ENCODE data around the gene STK31. TPM values are rescaled to one million over a fixed set of nuclear protein-coding genes. Genes with fewer than 3 reads are reported as not detected.

STK31 gene, protein sequence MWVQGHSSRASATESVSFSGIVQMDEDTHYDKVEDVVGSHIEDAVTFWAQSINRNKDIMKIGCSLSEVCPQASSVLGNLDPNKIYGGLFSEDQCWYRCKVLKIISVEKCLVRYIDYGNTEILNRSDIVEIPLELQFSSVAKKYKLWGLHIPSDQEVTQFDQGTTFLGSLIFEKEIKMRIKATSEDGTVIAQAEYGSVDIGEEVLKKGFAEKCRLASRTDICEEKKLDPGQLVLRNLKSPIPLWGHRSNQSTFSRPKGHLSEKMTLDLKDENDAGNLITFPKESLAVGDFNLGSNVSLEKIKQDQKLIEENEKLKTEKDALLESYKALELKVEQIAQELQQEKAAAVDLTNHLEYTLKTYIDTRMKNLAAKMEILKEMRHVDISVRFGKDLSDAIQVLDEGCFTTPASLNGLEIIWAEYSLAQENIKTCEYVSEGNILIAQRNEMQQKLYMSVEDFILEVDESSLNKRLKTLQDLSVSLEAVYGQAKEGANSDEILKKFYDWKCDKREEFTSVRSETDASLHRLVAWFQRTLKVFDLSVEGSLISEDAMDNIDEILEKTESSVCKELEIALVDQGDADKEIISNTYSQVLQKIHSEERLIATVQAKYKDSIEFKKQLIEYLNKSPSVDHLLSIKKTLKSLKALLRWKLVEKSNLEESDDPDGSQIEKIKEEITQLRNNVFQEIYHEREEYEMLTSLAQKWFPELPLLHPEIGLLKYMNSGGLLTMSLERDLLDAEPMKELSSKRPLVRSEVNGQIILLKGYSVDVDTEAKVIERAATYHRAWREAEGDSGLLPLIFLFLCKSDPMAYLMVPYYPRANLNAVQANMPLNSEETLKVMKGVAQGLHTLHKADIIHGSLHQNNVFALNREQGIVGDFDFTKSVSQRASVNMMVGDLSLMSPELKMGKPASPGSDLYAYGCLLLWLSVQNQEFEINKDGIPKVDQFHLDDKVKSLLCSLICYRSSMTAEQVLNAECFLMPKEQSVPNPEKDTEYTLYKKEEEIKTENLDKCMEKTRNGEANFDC
- not detected in 2 replicates for total RNA-seq

DNA sequence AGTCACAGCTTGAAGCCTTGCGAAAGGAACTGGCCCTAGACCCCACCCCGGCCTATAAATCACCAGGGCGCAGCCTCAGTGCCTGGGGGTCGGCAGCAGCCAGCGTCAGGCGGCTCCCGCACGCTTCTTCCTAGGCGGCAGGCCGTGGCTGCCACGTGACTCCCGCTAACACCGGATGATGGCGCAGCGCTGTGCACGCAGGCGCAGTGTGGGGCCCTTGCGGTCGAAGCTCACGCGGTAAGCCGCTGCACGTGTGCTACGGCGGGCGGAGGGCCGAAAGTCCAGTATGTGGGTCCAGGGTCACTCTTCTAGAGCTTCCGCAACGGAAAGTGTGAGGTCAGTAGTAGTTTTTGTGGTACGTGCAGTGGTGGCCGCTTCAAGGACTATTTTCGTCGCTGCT, at the start of gene STK31:
Gene STK31, plus strand, starts transcription at position 220 of the 400 bp plus-strand sequence. Its CDS starts 67 bp downstream, at position 287.
- no peak for DNase-seq (ENCODE audit: low read depth)
- H3K4me3 ChIP-seq (ENCODE audit: low read depth, low read length) = no peak within 1 kb of the TSS
- TF ChIP-seq, protein P1, sequence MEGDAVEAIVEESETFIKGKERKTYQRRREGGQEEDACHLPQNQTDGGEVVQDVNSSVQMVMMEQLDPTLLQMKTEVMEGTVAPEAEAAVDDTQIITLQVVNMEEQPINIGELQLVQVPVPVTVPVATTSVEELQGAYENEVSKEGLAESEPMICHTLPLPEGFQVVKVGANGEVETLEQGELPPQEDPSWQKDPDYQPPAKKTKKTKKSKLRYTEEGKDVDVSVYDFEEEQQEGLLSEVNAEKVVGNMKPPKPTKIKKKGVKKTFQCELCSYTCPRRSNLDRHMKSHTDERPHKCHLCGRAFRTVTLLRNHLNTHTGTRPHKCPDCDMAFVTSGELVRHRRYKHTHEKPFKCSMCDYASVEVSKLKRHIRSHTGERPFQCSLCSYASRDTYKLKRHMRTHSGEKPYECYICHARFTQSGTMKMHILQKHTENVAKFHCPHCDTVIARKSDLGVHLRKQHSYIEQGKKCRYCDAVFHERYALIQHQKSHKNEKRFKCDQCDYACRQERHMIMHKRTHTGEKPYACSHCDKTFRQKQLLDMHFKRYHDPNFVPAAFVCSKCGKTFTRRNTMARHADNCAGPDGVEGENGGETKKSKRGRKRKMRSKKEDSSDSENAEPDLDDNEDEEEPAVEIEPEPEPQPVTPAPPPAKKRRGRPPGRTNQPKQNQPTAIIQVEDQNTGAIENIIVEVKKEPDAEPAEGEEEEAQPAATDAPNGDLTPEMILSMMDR (IDR thresholded peaks at IDR 0.05; ENCODE audit: insufficient read depth, low read depth, low read length) = no peak

DNA sequence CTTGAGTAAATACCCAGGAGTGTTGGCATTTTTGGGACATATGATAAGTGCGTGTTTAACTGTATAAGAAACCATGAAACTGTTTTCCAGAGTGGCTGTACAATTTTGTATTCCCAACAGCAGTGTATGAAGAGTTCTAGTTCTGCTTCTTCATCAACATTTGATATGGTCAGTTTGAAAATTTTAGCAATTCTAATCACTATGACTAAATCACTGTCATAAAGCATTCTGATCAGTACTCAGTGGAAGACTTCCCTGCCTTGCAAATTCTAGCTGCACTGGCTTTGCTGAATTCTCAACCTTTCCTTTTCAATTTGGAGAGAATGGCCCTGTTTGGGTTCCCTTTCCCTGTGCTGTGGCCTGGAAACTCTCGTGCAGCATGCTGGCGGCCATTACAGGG, 48.6 kb upstream of the STK31 start:
- DNase-seq (ENCODE audit: low read depth) = no peak
- H3K4me3 ChIP-seq (ENCODE audit: low read depth, low read length) = no peak overlapping the region
- TF ChIP-seq, protein P1 (IDR thresholded peaks at IDR 0.05; ENCODE audit: insufficient read depth, low read depth, low read length) = no peak

GRCh38 chr7:23662124-23662983, 47.7 kb upstream of the STK31 start:
- no peak for DNase-seq (ENCODE audit: low read depth)
- no peak overlapping the region for H3K4me3 ChIP-seq (ENCODE audit: low read depth, low read length)
- TF ChIP-seq, protein P1 (IDR thresholded peaks at IDR 0.05; ENCODE audit: insufficient read depth, low read depth, low read length) = no peak

DNA sequence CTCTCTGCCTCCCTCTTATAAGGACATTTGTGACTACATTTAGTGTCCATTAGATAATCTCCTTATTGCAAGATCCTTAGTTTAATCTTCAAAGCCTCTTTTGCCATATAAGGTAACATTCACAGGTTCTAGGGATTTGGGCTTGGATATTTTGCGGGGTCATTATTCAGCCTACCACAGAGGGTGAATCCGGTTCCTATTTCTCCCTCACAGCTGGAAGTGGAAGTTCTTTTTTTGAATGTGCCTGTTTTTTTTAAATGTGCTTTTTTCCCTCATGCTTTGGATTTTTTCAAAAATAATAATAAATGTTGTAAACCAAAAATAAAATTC, 47.1 kb upstream of the STK31 start:
- DNase-seq (ENCODE audit: low read depth) = no peak
- H3K4me3 ChIP-seq (ENCODE audit: low read depth, low read length) = no peak overlapping the region
- TF ChIP-seq, protein P1 (IDR thresholded peaks at IDR 0.05; ENCODE audit: insufficient read depth, low read depth, low read length) = no peak

- H3K4me3 ChIP-seq (ENCODE audit: low read depth, low read length) = no peak overlapping the region
- TF ChIP-seq, protein P1 (IDR thresholded peaks at IDR 0.05; ENCODE audit: insufficient read depth, low read depth, low read length) = no peak
- DNase-seq (ENCODE audit: low read depth) = no peak
Measured at GRCh38 chr7:23664122-23664521, 45.9 kb upstream of the STK31 start.

DNA sequence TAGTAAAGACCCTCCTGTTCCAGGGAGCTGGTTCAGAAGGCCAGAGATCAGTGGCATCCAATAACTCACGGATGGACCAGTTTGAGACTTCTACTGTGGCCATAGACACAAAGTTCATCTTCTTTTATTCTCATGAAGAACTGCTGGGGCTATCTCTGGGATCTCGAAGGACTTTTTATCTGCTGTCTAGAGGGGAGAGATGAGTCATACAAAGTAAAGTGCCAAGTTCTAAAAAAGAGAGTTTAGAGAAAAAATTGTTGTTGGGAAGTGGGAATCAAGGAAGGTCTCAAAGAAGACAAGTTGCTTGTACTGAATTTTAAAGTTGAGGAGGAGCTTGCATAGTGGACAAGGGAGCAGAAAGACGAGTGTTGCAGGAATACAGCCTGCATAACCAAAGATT, 38.0 kb upstream of the STK31 start:
- DNase-seq (ENCODE audit: low read depth) = no peak
- H3K4me3 ChIP-seq (ENCODE audit: low read depth, low read length) = no peak overlapping the region
- TF ChIP-seq, protein P1 (IDR thresholded peaks at IDR 0.05; ENCODE audit: insufficient read depth, low read depth, low read length) = no peak
